NCI-H748 treated with DMSO at 0.1 percent for 48 hours (cell line): ENCODE data around the gene TMEM119.
A peak's percentile ranks its signal among the peaks of the same experiment; 100 is the strongest.
"Not testable (repeated sequence)": the region's sequence is repeated elsewhere in the genome, so short reads cannot be mapped to it uniquely, and the experiment has no call there.

Source experiments
- DNase-seq: peaks from one replicate; lab custom pipeline; 2025; lab: John Stamatoyannopoulos, UW

The TMEM119 gene

DNA sequence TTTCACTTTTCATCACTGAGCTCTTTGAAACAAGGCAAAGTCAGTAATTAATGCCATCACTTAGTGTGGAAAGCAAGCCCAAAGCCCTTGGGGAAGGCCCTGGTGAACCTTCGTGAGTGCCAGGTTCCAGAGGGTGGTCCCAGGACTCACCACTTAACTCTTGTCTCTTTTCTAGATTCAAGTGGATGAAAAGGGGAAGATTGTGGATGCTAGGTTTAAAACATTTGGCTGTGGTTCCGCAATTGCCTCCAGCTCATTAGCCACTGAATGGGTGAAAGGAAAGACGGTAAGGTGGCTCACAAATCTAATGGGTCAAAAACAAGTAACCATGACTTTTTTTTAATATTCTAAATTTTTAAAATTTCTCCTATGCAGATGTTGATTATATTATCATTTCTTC is 32.7 kb downstream of the TMEM119 start:
- DNase-seq: no peak

DNA sequence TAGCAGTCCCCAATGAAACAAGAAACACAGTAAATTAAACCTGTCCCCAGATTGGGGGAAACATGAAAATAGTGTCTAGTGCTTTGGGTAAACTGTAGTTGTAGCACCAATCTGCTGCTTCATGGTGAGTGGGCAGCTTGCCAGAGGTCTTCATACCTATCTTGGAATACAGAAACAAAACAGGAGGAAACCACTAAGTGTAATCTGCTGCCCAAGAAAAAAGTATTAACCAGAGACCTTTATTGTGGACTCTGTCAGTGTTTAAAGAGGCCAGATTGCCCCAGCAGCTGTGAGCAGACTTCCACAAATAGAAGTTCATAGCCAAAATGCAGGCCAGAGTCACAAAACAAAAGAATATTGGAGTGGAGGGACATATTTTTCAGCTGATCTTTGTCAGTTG is 33.2 kb downstream of the TMEM119 start:
- DNase-seq: no peak

DNA sequence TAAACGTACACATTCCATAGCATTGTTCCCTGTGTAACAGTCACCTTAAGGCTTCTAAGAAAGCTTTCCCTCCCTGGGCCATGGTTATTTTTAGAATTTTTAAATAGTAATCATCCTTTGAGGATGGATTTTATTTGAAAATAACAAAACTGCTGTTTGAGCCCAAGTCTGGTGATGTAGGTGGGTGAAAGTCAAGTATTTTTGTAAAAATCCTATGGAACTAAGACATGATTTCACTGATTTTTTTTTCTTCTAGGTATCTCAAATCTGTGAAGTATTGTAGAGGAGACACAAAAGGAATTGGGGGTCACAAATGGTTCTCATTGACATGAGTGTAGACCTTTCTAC is 34.1 kb downstream of the TMEM119 start:
- no peak for DNase-seq

DNA sequence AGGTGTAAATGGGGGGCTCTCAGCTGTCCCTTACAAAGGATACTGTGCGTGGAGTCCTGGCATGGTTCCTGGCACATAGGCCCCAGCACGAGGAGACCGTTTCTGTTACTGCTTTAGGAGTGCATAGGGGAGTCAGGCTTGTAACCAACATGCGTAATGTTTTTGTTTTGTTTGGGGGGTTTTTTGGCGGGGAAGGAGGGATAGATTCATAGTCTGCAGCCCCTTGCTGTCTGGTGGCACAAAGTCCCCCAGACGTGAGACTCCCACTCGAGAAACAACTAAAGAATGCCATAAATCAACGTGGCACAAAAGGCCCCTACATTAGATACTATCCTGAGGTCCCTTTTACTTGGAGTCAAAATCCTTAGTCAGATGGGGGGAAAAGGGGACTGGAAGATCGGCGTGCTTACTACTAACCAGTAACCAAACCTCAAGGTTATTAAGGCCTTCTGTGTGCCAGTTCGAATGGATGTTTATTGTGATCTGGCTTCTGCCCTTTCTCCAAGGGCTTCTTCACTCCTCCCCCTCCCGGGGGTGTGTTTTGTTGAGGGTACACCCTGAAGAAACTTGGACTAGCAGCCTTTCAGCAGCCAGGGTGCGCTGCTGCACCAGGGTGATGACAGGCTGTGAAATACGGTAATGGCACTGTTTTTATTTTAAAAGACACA is 34.6 kb downstream of the TMEM119 start:
- DNase-seq: peak; percentile 49

DNA sequence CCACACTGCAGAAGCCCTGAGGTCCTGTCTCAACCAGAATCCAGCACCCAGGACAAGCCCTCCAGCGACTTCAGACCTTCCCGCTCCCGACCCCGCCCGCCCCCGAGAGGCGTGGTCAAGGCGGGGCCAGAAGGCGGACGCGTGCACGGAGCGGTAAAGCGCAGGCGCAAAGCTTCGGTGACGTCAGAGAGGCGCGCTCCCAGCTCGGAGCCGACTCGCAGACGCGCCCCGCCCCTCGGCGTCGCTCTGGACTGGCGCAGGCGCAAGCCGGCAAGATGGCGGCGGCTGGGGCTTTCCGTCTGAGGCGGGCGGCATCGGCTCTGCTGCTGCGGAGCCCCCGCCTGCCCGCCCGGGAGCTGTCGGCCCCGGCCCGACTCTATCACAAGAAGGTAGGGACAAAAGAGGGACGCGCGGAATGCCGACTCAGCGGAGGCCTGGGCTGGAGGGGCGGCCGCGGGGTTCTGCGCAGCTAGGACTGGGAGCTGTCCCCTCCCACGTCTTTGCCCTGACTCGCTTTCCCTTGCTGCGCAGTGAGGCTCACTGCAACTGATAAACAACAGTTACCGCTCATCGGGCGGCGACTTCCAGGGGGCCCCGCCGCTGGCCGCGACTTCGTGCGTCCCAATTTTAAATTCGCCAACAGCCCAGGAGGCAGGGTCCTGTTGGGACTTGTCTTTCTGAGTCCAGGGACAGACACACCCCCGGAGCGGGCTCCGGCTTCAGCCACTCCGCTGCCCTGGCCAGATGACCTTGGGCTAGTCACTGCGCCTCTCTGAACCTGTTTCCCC is 35.3 kb downstream of the TMEM119 start, which contains the start of gene ISCU:
ISCU (plus strand) TSS at position 249 of the 788 bp plus-strand sequence; CDS start at position 276, 27 bp downstream.
- peak; percentile 96 for DNase-seq

DNA sequence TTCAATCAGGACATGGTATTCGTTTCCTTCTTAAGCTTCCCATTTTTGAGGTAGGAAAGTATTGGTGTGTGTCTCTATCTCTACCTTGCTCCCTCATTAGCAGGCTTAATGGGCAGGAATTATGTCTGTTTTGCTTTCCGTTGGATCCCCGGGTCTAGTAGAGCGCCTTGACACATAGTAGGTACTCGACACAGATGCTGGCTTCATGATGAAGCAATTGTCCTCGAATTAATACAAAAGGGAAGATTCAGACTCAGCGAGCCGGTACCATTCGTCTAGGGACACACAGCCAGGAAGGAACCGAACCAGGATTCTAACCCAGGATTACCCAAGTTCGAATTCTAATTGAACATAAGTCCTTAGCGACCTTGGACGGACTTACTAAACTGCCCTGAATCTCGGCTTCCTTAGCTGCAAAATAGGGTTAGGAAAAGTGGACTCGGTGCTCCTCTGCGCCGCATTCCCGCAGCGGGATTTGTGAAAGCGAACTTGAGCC is 36.0 kb downstream of the TMEM119 start:
- peak; percentile 60 for DNase-seq

DNA sequence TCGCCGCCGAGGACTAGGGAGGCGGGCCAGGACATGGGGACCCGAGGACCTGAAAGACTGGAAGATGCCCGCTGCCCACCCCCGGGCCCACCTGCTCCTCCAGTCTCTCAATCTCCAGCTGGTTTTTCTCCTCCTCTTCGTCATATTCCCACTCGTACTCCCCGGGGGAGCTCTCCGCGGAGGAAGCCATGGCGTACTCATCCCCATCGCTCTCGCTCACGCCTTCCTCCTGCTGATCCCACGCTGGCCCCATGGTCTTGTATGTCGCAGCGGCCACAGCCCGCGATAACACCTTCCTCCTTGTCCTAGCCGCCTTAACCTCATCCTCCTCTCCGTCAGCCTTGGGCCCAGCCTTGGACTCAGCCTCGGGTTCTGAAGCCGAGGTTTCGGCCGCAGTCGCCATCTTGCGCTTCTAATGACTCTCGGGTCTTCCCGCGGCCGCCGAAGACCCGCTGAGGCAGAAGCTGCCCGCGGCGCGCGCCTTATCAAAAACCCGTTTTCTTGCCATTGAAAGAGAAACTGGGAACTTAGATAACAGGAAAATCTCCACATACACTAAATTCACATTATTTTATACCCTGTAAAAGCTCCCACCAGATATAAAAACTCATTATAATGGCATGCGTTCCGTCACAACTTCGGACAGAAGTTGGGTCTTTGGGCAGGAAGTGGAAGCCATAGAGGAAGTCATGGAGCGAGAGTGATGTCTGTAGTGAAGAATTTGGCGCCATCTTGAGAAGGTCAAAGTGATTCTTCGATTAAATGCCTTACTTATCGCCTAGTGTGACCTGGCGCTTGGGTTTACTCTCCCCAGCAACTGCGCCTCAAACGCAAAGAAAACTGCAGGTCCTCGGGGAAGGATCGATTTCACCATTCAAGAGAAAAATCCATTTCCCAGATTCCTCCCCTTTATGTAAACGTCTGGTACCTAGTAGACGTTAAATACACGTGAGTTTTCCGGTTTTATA is 36.8 kb downstream of the TMEM119 start, which contains the start of gene SART3:
SART3 (minus strand) TSS at position 422 of the 968 bp plus-strand sequence; CDS start at position 403, 19 bp downstream.
- DNase-seq: peak; percentile 89

DNA sequence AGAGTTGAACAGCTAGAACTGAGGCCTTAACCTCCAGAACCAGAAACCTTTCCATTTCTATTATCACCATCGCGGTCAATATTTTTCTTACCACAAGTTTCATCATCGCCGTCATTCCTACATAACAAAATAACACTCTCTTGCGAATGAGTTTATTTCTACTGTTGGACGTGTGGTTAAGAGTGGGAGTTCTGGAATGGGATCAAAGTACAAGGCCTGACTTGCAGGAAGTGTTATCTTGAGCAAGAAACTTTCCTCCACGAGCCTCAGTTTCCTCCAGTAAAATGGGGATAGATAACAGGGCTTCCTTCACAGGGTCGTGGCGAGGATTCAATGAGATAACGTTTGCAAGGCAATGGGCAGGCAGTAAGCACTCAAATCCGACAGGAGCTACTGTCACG is 37.6 kb downstream of the TMEM119 start:
- no peak for DNase-seq

DNA sequence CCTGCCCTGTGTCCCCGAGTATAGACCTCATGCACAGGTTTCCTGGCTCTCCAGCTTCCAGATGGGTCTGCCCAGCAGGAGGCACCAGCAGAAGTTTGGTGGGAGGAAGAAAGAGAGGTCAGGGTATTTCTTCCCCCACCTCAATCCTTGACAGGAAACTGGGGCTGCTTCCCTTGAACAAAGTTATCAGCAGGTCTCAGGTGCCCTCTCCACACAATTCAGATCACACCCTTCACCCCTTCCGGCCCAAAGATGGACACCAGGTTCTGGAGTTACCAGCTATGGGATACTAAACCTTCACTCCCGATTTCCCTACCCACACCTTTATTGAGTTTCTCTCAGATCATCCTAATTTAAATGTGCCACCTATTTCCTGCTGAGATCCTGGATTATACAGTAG is 38.1 kb downstream of the TMEM119 start:
- no peak for DNase-seq

DNA sequence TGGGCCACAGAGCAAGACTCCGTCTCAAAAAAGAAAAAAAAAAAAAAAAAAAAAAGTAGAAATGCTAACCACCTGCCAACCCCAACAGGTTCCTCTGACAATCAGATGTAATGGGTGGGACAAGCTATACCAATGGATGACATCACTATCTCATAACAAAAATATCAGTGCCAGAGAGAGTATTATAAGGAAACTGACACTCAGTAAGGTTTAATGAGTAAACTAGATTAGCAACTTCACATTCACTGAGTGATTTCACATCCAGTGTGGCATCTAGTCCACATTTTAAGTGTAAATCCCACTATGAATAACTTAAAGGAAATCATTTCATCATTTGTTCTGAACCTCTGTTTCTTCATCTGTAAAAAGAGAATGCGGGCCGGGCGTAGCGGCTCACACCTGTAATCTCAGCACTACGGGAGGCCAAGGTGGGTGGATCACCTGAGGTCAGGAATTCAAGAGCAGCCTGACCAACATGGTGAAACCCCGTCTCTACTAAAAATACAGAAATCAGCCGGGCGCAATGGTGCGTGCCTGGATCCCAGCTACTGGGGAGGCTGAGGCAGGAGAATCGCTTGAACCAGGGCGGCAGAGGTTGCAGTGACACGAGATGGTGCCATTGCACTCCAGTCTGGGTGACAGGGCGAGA is 38.8 kb downstream of the TMEM119 start:
- no peak for DNase-seq

DNA sequence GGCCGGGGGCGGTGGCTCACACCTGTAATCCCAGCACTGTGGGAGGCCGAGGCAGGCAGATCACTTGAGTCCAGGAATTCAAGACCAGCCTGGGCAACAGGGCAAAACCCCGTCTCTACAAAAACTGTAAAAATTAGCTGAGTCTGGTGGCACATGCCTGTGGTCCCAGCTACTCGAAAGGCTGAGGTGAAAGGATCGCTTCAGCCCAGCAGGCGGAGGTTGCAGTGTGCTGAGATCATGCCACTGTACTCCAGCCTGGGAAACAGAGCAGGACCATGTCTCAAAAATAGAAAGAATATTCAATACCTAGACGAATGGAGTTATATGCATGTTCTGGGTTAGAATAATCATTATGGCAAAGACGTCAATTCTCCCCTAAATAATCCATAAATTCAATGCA is 42.5 kb downstream of the TMEM119 start:
- DNase-seq: not testable (repeated sequence)

DNA sequence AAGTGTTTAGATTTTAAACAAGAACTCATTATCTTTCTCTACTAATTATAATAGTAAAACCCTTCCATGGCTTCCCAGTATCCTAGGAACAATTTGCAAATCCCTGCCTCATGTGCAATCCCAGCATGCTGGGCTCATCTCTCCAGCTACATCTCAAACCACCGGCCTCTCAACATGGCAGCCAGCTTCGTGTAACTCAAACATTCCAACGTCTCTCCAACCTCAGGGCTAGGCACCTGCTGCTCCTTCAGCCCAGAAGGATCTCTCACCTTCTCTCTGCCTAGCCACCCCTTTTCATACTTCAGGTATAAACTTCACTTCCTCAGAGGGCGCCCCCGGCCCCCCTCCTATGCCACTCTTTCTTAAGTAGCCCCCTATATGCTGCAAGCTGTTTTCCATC is 44.1 kb downstream of the TMEM119 start:
- no peak for DNase-seq

DNA sequence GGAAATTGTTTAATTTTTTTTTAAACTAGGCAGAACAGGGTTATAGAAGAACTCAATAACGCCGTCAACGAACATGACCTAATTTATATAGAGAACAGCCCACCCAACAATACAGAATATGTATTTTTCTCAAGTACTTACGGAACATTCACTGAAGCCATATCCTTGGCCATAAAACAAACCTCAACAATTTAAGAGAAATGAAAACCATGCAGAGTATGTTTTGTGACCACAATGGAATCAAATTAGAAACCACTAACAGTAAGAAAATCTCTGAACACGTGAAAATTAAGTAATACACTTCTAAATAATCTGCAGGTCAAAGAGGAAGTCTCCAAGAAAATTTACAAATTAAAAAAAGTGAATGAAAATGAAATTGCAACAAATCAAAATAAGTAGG is 46.3 kb downstream of the TMEM119 start:
- no peak for DNase-seq

DNA sequence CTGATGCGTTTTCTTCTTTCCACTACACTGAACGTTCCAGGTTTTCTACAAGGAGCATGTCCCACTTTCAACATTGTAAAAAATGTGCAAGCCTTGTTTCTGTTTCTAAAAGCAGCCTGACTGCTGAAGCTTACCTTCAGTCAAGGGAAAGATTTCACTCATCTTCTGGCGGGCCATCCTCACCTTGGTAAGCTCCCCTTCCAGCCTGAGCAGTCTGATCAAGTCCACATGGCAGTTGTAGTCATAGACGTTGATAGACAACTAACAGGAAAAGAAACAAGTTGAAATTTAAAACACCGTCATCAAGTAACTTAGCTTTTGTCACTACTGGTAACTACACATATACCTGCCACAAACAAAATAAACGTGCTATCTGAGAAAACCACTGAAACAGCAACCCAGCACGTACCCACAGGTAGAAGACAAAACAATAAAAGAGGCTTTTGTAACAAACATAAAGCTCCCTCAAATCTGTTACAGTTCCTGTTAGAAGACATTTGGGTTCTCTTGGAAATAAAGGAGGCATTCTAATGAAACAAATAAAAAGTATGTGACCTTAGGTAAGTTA is 48.8 kb downstream of the TMEM119 start:
- no peak for DNase-seq

DNA sequence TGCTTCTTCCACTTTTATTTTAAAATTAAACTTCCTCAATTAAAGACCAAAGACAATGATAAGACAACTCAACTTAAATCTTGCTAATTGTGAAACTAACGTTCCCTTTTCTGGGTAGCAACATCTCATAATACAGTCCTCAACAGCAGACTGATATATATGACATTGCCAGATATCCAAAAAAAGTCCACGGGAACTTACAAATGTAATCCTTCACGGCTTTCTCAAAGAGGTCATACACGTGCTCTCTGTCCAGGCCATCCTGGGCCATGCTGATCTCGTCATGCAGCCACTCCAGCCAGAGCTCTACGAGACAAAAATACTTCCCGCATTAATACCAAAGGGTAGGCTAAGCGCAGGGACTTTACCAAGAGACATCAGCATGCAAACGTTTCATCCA is 50.2 kb downstream of the TMEM119 start:
- DNase-seq: no peak

DNA sequence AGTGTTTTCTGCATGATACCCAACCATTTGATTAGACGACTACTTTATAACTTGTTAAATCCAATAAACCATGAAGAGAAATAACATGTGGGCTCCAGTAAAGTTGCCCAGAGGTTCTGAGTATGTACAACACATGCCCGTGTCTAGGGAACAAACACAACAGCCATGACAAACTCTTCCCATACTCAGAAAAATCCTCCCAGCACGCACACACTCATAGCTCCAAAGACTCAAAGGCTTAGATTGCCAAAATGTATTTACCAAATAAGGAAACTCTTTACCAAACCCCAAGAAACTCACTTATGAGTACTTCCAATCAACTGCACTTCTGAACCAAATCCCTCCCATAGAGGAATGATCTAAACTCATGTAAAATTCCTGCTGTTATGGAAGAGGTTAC is 54.2 kb downstream of the TMEM119 start:
- DNase-seq: no peak

DNA sequence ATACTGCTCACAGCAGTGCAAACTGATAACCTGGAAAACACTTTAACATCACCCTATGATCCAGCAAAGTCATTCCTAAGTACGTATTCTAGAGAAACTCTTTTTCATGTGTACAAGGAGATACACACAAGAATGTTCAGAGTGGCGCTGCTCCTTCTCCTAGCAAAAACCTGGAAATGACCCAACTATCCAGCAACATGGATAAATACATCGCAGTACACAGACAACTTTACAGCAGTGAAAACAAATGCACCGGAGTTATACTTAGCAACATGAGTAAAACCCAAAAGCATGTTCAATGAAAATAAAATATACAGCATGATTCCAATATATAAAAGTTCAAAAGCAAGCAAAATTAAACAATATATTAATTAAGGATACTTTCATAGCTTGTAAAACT is 55.6 kb downstream of the TMEM119 start:
- no peak for DNase-seq
